ENCODE data around the gene CTDSP1. TPM values are rescaled to one million over a fixed set of nuclear protein-coding genes. Genes with fewer than 3 reads are reported as not detected.
A peak's percentile ranks its signal among the peaks of the same experiment; 100 is the strongest.

The CTDSP1 gene
- total RNA-seq, 1 experiment from 2014 or later = 52.3 TPM

DNA sequence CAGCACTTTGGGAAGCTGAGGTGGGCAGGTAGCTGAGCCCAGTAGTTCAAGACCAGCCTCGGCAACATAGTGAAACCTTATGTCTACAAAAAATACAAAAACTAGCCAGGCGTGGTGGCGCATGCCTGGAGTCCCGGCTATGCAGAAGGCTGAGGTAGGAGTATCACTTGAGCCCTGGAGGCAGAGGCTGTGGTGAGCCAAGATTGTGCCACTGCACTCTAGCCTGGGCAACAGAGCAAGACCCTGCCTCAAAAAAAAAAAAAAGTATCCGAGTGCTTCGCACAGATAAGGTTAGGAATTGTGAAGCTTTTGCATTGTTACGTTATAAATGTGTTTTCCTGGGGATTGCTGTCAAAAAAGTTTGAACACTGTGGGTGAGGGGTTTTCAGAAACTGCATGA lies 4.1 kb downstream of the CTDSP1 start:
- Histone ChIP-seq H3K79me2 (ENCODE audit: insufficient read depth, low read length) (no peaks in the 10 kb centered on the region), H3K23me2 (ENCODE audit: insufficient read length, low read depth, low read length, poor library complexity, severe bottlenecking) (peaks cover 21% of the 10 kb centered on the region), H2AFZ (ENCODE audit: low read length) (no peak overlapping the region), H2BK15ac (ENCODE audit: low read depth, low read length) (no peak overlapping the region), H3K27ac (ENCODE audit: insufficient read length, low read depth, low read length) (no peak overlapping the region), H3K4me1 (ENCODE audit: insufficient read depth, low read length) (peaks cover 4% of the 10 kb centered on the region; the same call in 1 of the 2 replicates), H3K14ac (ENCODE audit: insufficient read depth, low read length) (no peak overlapping the region), H3K79me1 (ENCODE audit: insufficient read depth, low read depth, low read length, poor library complexity, severe bottlenecking) (no peaks in the 10 kb centered on the region), H3T11ph (ENCODE audit: low read length) (no peak overlapping the region), H2BK12ac (ENCODE audit: insufficient read length, low read depth, low read length) (no peak overlapping the region), H3K18ac (ENCODE audit: insufficient read length, low read depth, low read length) (no peak overlapping the region), H3K23ac (ENCODE audit: insufficient read length, low read depth, low read length) (no peak overlapping the region), H3K9ac (ENCODE audit: extremely low read depth, insufficient read length, low read length) (no peak overlapping the region), H2BK20ac (ENCODE audit: low read depth, low read length, poor library complexity, severe bottlenecking) (no peak overlapping the region), H4K8ac (replicated peaks; ENCODE audit: insufficient read length, low read depth, low read length) (no peak overlapping the region), H3K27me3 (ENCODE audit: insufficient read depth, low read length) (peaks cover 3% of the 10 kb centered on the region; the same call in 1 of the 2 replicates), H4K20me1 (ENCODE audit: control insufficient read depth, insufficient read depth, insufficient read length) (no peaks in the 10 kb centered on the region), H3K9me3 (ENCODE audit: control insufficient read depth, low read depth, low read length) (no peaks in the 10 kb centered on the region), H2BK5ac (ENCODE audit: insufficient read length, low read length) (no peak overlapping the region), H3K56ac (ENCODE audit: insufficient read length, low read depth, low read length) (no peak overlapping the region), H2AK5ac (ENCODE audit: insufficient read length, low read length) (no peak overlapping the region), H3K4ac (ENCODE audit: low read depth, low read length) (no peak overlapping the region), H4K5ac (ENCODE audit: insufficient read length, low read depth, low read length) (no peak overlapping the region), H4K91ac (ENCODE audit: insufficient read length, low read depth, low read length) (no peak overlapping the region), H2BK120ac (ENCODE audit: low read depth, low read length, poor library complexity, severe bottlenecking) (no peak overlapping the region), H3K4me2 (ENCODE audit: insufficient read depth, insufficient read length, low read length) (no peak overlapping the region)
- no peak overlapping the region for H3K27ac Mint-ChIP-seq
- DNase-seq = no peak
- no CpG with 5 or more reads among the region's 7 CpGs for WGBS (ENCODE audit: extremely low coverage, insufficient read length, low lambda C conversion rate)
- H3K36me3 Mint-ChIP-seq (ENCODE audit: insufficient read depth in 1 of 3, low read depth in 3 of 3) = peaks cover 4 to 25% (median 22%) of the 10 kb centered on the region in 3 experiments; a peak in 6 of 7 replicates
- no peaks in the 10 kb centered on the region for H3K9me3 Mint-ChIP-seq
- peak overlapping the region in 1 of 2 experiments; percentile 59; a peak in 1 of 5 replicates for H3K4me3 Mint-ChIP-seq
- H3K4me1 Mint-ChIP-seq = peaks cover 19 to 26% of the 10 kb centered on the region in 2 experiments
- TF ChIP-seq, protein P1, sequence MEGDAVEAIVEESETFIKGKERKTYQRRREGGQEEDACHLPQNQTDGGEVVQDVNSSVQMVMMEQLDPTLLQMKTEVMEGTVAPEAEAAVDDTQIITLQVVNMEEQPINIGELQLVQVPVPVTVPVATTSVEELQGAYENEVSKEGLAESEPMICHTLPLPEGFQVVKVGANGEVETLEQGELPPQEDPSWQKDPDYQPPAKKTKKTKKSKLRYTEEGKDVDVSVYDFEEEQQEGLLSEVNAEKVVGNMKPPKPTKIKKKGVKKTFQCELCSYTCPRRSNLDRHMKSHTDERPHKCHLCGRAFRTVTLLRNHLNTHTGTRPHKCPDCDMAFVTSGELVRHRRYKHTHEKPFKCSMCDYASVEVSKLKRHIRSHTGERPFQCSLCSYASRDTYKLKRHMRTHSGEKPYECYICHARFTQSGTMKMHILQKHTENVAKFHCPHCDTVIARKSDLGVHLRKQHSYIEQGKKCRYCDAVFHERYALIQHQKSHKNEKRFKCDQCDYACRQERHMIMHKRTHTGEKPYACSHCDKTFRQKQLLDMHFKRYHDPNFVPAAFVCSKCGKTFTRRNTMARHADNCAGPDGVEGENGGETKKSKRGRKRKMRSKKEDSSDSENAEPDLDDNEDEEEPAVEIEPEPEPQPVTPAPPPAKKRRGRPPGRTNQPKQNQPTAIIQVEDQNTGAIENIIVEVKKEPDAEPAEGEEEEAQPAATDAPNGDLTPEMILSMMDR (conservative IDR thresholded peaks at IDR 0.05) = no peak
- H3K27me3 Mint-ChIP-seq (ENCODE audit: low read depth) = peaks cover 5% of the 10 kb centered on the region

Measured in H9 (cell line).